Stimulated activated CD4-positive, alpha-beta T cell treated with anti-CD3 and anti-CD28 coated beads, Interleukin-1b, Interleukin-23, amount 100 ng/mL, for 1 hour (primary cell): ENCODE data around the gene SLC13A3.

Experiments used
- DNase-seq, 2 donors: peaks; one replicate each; pipeline ENCODE4 v3.0.0-alpha.2; 2020; ENCODE audit warnings: low read depth in 2 of 2

The SLC13A3 gene

DNA sequence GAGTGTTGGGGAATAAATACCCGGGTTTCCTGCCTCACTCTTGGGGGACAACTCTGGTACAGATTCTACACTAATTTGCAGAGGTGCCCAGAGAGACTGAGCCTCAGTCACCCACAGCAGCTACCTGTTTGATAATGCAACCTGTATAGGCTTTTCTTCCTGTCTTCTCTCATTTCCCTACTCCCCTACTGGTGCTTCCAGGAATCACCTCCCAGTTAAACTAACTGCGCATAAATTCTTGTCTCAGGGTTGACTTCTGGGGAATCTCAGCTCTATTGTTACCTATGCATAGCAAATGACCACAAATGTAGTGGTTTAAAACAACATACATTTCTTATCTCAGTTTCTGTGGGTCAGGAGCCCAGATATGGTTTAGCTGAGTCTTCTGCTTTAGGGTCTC, 112.1 kb downstream of the SLC13A3 start:
- DNase-seq, result no peak

DNA sequence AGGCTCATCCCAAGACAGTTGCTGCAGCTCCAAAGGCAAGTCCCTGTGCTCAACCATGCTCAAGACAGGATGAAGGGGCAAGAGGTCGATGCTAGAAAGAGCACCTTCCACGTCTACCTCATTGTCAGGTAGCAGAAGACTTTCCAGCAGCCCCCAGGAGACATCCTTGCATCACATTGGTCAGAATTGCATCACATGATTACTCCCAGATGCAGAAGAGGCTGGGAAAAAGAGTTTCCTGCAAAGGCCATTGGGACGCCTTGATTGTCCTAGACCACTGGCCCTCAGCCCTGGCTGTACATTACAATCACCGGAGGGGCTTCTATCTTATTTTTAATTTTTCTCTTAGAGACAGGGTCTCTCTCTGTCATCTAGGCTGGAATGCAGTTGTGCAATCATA, 120.6 kb downstream of the SLC13A3 start:
- DNase-seq, result no peak

DNA sequence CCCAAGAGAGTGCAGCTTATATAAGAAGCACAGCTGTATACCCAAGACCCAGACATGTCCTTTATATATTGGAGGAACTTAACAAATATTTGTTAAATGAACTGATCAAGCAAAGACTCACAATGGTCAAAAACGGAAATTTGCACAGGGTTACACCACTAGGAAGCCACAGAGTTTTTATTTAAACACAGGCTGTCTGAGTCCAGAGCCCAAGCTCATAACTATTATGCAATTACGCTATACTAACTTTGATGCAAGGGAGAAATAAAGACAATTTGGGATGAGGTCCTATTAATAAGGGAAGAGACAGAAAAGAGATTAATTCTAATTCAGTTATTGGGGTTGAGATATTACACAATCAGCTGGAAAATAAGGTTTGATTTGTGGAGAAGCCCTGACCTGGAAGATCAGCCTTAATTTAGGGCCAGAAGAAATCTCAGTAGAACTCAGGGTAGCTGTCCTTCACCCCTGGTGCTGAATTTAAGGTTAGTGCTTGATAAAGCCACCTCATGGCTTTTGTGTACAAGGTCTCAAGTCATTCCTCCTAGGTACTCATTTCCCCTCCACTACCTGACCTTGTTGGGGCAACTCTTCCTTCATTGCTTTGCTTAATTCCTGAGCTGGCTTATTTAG, 127.4 kb downstream of the SLC13A3 start:
- no peak for DNase-seq

DNA sequence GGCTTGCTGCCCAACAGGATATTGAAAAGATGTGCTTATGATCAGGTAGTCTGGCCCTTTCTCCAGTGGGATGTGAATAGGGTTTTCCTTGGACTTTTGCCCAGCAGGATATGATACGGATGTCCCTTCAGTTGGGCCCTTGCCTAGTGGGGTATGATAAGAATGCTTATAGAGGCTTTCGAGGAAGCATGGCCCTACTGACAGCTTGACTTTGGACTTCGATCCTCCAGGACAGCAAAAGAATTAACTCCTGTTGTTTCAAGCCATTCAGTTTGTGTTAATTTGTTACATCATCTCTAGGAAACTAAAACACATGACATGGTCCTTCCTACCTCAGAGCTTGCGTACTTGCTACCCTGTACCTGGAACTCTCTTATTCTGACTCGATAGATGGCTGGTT, 128.2 kb downstream of the SLC13A3 start:
- no peak for DNase-seq

DNA sequence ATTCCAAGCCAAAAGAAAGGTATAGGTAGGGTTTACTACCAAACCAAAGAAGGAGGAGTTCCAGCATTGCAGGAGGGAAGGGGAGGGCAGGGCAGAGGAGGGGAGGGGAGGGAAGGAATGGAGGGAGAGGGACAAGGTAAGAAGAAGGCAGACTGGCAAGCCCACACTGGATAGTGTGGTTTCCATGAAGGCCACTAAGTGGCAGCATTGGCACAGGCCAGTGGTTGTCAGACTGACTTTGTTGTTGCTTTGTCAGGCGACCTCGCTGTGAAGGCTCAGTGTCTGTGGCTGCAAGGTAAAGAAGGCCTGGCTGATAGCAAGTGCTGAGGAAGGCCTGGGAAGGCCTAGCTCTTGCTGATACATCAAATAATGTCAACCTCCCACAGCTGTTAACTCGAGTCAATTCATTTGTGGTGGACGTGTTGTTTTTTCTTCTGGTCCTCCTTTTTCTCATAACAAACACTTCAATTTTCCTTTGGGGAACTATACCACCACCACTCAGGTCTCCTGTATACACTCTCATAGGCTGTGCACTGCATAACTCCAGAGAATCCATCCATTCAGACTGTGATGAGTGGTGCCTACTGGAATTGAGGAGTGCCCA, 130.2 kb downstream of the SLC13A3 start:
- DNase-seq, result peak in 1 of 2 donors; percentile 5

DNA sequence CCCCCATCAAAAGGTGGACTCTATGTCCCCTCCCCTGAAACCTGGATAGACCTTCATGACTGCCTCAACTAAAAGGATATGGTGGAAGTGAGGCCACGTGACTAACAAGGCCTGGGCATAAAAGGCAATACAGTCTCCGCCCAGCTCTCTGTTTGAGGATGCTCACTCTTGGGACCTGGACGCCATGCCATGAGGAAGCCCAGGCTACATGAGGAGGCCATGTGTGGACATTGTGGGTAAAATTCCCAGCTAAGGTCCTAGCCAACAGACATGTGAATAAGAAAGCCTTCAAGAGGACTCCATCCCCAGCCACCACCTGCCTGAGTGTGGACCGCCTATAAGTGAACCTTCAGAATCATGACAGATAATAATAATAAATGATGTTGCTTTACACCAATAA, 130.7 kb downstream of the SLC13A3 start:
- no peak for DNase-seq

DNA sequence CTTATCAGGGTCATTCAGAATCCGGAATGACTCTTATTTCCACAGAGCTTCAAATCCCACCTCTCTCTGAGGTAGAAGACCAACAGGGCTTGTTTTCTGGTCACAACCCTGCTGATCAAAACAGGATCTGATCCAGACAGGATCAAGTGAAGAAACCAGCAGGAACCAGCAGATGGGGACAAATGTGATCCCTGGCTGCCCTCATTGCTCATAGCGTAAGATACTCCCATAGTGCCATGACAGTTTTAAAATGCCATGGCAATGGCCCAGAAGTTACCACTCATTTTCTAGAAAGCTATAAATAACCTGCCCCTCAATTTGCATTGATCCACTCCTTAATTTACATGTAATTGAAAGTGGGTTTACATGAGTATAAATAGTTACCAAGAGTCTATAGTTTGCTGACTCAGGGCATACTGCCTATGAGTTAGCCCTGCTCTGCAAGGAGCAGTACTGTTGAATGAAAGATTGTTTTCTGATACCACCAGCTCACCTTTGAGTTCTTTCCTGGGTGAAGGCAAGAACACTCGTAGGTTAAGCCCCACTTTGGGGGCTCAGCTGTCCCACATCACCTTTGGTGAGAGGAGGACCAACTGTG, 131.7 kb downstream of the SLC13A3 start:
- no peak for DNase-seq

DNA sequence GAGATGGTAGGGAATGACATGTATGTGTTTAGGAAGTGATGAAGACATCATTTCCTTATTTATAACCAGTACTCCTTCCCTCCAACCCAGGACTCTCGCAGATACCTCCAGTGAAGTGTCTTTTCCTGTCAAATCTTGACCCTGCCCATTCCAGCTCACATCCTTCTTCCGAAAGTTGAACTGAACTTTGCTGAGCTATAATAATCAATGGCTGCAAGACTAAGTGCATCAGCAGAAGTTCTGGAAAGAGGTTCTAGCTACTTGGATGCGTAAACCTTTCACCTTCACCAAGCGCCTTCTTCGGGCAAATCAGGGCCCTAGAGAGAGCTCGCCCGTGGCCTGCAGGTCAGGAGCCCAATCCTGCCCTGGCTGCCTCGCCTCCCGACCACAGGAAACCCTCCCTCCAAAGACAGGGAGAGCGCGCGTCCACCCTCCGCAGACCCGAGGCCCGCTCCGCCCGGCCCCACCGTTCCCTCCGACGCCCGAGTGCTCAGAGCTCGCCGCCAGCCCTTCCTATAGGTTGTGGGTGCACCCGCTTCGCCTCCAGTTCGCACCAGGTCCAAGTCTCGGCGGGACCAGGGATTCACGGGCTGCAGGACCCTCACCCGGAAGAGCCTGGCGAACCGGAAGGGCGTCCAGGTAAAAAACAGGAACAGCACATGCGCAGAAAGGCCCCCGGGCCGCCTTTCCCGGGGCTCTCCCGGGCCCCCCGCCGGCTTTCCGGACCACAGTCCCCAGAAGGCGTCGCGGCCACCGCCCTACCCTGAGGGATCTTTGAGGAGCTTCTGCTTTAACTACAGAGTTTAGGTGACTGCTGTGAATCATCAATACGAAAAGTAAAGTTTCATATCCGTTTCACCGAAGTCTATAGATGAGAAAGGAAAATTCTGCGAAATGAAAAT, 138.1 kb downstream of the SLC13A3 start, which contains the start of gene ZNF334:
Gene ZNF334, minus strand, starts transcription at position 617 of the 902 bp plus-strand sequence. CDS start 1,457 bp downstream, outside the sequence.
- no peak for DNase-seq

DNA sequence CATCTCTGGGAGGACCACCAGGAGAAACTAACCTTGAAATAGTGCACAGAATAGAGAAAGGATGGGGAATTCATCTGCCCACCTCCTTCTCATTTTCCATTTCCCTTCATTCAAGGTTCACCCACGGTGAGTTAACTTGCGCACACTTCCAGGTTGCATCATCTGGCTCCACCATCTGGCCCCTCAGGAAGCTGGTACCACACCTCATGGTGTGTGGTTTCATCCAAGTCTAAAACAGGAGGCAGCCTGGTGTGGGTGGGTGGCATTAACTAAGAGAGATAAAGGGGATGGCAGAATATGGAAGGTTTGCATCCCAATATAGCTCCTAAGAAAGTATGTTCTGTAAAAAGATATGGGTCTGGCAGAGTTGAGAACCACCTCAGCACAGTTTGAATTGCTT, 141.7 kb downstream of the SLC13A3 start:
- no peak for DNase-seq
